HL-60/S4 treated with retinoic acid at 250 ng/mL for 4 days and 3 days (cell line): ENCODE data around the gene SFI1.
"Not testable (repeated sequence)": the region's sequence is repeated elsewhere in the genome, so short reads cannot be mapped to it uniquely, and the experiment has no call there.

Experiments
- in situ Hi-C: fragments of 300-500 bp; cut with MboI; formaldehyde crosslinking; loops from 2 replicates; pipeline ENCODE4 v1.7.0; 2022; ENCODE audit warnings: low sequenced_read_pairs

Gene SFI1, protein sequence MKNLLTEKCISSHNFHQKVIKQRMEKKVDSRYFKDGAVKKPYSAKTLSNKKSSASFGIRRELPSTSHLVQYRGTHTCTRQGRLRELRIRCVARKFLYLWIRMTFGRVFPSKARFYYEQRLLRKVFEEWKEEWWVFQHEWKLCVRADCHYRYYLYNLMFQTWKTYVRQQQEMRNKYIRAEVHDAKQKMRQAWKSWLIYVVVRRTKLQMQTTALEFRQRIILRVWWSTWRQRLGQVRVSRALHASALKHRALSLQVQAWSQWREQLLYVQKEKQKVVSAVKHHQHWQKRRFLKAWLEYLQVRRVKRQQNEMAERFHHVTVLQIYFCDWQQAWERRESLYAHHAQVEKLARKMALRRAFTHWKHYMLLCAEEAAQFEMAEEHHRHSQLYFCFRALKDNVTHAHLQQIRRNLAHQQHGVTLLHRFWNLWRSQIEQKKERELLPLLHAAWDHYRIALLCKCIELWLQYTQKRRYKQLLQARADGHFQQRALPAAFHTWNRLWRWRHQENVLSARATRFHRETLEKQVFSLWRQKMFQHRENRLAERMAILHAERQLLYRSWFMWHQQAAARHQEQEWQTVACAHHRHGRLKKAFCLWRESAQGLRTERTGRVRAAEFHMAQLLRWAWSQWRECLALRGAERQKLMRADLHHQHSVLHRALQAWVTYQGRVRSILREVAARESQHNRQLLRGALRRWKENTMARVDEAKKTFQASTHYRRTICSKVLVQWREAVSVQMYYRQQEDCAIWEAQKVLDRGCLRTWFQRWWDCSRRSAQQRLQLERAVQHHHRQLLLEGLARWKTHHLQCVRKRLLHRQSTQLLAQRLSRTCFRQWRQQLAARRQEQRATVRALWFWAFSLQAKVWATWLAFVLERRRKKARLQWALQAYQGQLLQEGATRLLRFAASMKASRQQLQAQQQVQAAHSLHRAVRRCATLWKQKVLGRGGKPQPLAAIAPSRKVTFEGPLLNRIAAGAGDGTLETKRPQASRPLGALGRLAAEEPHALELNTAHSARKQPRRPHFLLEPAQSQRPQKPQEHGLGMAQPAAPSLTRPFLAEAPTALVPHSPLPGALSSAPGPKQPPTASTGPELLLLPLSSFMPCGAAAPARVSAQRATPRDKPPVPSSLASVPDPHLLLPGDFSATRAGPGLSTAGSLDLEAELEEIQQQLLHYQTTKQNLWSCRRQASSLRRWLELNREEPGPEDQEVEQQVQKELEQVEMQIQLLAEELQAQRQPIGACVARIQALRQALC

DNA sequence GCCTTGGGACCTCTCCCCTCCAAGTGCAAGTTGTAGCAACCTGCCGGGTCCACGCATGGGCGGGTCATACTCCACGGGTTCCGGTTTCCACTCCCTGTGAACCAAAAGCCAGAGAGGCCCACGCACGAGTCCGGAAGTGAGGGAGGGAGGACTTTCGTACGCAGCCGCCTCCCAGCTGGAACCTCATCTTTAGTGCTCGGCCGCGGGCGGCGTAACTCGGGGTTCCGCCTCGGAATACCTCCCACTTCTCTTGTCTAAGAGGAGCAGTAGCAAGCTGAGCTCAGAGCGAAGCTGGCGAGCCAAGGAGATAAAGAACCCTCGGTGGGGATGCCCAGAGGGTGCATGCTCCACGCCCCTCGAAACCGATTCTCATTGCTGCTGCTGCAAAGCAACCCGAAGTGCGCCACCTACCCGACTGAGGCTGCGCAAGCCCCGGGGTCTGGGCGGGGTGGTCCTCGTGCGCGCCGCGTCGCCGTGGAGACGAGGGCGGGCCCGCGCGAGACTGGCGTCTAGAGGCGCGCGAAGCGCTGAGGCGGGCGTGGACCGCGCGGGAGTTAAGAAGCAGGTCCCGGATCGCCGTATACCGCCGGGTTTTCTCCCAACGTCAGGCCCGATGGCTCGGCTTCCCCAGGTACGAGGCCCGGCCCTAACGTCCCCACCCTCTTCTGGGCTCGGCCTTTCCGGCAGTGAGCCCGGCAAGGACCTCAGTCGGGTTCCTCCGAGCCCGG lies at the start of gene SFI1:
Gene SFI1, plus strand, starts transcription at position 530 of the 728 bp plus-strand sequence. CDS start 11,749 bp downstream, outside the sequence.
- in situ Hi-C loops: no loop called here

DNA sequence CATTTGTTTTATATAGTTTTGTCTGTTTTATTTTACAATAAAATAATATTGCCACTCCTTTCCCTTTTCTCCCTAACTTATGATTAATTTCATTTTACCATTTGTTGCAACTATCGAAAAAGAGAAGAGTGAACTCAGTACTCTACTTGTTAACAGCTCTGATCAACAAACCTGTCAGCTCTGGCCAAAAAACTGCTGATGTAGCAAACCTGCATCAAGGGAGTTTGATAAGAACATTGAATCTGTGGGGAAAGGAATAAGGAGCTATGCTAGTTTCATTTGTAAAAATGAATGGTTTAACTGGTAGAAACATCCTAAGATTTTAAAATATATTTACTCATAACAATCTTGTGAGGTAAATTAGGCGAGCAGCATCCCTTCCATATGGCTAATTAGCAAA lies 49.6 kb upstream of the SFI1 start:
- in situ Hi-C loops: no loop called here

DNA sequence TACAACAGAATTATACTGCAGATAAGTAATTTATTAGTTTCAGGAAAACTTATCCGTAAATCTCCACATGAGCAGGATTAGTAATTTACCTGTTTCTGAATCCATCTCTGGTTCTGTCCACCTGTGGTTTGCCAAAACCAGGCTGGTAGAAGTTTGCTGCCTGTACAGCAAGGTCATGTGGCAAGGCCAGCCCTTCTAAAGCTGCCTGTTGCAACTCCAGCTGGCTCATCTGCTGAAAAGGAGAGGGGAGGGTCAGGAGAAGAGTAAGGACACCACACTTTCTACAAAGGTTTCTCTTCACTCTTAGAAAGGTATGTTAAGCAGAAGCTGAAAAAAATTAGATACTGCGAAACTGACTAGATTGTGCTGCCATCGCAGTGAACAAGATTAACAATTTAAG lies 49.0 kb upstream of the SFI1 start:
- in situ Hi-C loops: no loop called here

DNA sequence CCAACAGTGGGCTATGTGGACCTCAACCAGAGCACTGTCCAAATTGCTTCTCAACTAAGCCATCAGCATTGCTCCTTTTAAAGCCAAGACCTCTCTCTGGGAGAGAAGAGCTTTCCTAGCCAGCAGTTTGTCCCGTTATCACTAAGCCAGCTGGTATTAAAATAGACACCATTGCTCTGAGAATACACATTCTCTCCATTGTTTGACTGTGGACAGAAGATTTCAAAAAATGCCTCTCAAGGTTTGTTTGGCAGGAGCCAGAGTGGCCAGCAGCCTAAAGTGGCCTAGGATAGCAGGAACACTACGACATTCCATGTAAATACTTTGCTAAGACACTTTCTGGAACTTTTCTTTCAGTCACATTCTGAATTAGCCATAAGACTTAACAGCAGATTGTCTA lies 48.0 kb upstream of the SFI1 start:
- in situ Hi-C loops: no loop called here

DNA sequence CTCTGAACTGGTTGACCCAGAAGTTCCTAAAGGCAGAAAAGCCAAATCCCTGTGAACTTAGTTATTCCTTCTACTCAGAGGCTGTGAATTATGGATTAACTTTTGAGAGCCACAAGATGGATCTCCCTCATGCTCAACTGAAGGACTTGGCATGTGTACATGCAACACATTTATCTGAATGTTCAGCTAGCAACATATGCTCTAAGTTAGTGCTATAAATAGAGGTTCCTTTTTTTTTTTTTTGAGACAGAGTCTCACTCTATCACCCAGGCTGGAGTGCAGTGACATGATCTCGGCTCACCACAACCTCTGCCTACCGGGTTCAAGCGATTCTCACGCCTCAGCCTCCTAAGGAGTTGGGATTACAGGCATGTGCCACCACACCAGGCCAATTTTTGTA lies 46.8 kb upstream of the SFI1 start:
- in situ Hi-C loops: no loop called here

DNA sequence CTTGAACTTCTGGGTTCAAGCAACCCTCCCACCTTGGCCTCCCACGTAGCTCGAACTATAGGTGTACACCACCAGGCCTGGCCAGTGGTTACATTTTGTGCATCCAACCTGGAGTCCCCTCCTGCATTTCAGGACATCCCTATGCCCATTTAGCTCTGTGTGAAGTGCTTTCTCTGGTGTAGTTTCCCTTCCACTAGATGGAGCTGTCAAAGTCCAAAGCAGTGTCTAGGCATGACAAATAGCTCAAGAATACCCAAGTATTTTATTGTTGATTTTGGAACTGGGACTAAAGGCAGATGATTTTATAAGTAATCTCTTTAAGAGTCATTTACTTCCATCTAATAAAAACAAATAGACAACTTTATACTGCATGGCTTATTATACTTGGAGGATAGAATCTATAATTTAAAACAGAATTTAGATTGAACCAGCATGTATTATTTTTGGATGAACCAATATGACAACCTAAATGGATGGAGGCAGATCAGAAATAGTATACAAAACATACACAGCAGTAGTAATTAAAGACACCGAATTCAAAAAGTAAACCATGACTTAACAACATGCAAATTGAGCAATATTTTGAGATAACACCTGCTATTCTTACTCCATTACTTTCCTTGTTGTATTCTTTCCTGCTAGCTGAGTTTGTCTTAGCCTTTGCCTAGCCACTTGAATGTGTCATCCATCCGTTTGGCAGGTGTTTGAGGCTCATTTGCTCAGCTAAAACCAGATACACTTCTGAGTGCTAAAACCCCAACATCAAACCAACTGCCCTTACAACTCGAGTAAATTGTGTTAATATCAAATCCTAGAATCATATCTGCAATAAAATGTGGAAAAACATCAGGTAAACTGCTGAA lies 44.4 kb upstream of the SFI1 start:
- in situ Hi-C loops: no loop called here

DNA sequence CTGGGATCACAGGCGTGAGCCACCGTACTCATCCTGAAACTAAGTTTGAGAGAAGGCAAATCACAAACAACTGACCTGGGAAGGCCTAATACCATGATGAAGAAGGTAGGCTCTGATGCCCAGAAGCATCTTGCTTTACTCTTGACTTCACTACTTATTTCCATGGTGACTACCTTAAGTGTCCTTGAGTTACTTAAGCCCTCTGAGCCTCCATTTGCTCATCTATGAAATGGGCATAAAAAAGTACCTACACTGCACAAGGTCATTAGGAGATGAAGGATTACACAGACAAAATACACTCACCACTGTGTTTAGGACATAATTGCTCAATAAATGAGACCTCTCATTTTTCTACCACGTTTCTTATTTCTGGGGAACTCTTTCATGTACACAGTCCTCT lies 34.6 kb upstream of the SFI1 start:
- in situ Hi-C loops: no loop called here

DNA sequence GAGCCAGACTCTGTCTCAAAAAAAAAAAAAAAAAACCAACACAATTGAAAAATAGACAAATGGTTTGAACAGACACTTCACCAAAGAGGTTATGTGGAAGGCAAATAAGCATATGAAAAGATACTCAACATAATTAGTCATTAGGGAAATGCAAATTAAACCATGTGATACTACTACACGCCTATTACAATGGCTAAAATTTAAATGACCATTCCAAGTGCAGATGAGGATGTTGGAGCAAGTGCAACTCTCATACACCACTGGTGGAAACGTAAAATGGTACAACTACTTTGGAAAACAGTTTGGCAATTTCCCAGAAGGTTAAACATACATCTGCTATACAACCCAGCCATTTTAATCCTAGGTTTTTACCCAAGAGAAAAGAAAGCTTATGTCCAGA lies 31.0 kb upstream of the SFI1 start:
- in situ Hi-C loops: no loop called here

DNA sequence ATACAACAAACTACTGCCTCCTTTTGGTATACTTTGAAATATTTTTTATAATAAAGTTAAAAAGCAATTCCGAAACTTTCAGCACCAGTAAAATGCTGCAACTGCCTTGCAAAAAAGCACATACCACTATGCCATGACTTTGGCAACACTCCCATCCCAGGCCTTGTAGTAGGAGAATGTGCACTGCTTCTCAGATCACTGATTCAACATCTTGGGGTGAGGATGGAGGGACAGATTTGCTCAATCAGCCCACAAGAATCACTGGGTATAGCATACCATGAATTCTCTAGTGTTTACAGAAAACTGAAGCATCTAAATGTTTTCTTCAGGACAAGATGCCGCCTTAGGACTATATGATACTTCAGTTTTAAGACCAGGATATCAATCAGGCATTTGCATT lies 21.6 kb upstream of the SFI1 start:
- in situ Hi-C loops: no loop called here

DNA sequence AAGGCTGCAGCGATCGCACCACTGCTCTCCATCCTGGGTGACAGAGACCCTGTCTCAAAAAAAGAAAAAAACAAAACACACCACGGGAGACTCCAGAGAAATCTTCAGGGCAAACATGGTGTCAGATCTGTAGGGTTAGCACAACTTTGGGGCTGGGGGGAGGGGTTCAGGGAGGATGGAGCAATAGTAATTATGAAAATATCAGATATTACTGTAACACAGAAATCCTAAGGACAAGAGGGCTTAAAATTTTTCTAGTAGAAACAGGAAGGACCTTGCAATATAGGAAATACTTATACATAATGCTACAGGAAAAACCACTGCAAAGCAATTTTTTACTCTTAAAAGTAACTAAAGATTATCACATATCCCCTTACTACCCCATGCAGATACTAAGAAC lies 20.5 kb upstream of the SFI1 start:
- in situ Hi-C loops: no loop called here

DNA sequence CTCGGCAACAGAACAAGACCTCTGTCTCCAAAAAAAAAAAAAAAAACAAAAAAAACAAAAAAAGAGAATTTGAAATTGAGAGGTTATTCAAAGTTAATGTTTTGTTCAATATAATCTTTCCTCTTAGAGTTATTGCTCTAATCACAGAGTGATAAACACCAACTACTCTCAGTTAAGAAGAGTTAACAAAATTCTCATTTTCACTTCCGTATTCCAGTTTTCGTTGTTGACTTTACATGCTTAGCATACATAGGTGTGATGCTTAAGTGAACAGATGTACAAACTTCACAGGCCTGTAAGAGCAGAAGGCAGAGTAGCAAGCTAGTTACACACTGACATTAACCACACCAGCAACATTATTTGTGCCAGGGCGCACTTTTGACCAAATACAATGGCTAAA lies 19.0 kb upstream of the SFI1 start:
- in situ Hi-C loops: no loop called here

DNA sequence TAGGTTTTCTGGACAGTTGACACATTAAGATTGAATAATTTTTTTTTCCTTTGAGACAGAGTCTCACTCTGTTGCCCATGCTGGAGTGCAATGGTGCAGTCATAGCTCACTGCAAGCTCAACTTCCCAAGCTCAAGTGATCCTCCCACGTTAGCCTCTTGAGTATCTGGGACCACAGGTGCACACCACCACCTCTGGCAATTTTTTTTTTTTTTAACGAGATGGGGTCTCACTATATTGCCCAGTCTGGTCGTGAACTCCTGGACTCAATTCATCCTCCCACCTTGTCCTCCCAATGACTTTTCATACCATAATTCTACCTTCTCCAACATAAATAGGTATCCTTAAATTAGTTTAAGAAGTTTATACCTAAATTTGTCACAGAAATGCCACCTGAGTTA lies 15.2 kb upstream of the SFI1 start:
- in situ Hi-C loops: no loop called here

DNA sequence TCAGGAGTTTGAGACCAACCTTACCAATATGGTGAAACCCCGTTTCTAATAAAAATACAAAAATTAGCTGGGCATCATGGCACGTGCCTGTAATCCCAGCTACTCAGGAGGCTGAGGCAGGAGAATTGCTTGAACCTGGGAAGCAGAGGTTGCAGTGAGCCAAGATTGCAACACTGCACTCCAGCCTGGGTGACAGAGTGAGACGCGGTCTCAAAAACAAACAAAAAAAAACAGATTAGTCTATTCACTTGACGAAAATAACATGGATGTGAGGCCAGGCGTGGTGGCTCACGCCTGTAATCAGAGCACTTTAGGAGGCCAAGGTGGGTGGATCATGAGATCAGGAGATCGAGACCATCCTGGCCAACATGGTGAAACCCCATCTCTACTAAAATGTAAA lies 13.9 kb upstream of the SFI1 start:
- in situ Hi-C loops: not testable (repeated sequence)

DNA sequence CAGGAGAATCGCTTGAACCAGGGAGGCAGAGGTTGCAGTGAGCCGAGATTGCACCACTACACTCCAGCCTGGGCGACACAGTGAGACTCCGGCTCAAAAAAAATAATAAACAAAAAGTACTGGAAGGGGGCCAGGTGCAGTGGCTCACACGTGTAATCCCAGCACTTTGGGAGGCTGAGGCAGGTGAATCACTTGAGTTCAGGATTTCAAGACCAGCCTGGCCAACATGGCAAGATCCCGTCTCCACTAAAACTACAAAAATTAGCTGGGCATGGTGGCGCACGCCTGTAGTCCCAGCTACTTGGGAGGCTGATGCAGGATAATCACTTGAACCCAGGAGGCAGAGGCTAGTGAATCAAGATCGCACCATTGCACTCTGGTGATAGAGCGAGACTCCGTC lies 10.0 kb upstream of the SFI1 start:
- in situ Hi-C loops: not testable (repeated sequence)

DNA sequence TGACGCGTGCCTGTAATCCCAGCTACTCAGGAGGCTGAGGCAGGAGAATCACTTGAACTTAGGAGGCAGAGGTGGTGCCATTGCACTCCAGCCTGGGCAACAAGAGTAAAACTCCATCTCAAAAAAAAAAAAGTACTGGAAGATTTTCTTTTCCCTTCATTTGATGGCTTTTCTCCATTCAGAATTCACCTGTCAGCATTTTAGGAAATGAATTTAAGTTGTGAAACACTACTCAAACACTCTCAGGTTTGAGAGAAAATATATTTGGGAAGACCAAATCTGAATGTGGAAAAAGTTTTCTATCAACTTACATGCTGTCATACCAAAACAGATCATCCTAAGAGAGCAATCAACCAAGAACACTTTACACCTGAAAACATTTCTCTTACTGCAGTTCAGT lies 9.4 kb upstream of the SFI1 start:
- in situ Hi-C loops: no loop called here

DNA sequence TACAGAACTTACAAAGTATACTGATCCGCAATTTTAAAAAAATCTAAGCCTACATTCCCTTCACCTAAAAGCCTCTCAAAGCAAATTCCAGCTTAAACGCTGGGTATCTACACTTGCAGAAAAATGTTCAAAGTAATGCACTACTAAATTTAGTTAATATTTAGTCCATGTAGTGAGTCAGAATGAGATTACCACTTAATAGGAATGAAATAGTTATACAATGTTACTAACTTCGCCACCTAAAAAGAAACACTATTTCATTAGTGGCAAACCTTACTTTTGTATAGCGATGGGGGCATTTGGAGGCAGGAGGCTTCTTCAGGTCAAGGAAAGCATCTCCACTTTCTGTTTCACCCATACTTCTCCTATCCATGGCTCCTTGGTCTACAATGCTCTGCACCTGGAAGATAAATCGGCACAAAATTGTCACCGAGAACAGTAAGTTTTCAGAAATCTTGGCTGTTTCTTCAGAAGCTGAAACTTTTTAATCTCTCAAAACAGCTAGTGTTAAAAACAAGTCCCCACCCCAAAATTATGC lies 7.9 kb upstream of the SFI1 start:
- in situ Hi-C loops: no loop called here

DNA sequence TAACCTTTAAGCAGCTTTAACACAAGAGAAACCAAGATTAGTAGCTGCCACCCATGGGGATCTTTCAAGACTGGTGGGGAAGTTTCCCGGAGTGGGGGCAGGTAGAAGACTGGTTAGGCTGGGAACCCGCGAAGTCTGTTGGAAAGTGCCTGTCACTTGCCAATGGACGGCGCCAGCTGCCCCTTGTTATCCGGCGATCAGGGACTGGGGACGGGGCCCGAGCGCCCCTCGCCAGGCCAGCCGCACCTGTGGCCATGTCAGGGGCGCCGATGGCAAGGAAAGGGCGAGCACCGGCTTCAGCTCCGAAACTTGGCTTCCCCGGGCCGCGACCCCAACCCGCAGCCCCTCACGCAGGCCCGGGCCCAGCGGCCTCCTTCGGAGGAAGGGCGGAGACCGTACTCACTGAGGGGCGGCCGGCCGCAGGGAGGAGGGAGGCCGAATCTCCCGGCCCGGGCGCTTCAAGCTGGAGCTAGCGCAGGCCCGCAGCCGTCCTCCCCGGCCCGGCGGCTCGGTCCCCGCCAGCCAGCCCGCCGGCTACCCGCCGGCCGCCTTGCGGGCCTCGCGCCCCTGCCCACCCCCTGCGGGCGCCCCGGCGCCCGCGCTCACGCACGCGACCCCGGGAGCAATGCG lies 7.2 kb upstream of the SFI1 start:
- in situ Hi-C loops: no loop called here

DNA sequence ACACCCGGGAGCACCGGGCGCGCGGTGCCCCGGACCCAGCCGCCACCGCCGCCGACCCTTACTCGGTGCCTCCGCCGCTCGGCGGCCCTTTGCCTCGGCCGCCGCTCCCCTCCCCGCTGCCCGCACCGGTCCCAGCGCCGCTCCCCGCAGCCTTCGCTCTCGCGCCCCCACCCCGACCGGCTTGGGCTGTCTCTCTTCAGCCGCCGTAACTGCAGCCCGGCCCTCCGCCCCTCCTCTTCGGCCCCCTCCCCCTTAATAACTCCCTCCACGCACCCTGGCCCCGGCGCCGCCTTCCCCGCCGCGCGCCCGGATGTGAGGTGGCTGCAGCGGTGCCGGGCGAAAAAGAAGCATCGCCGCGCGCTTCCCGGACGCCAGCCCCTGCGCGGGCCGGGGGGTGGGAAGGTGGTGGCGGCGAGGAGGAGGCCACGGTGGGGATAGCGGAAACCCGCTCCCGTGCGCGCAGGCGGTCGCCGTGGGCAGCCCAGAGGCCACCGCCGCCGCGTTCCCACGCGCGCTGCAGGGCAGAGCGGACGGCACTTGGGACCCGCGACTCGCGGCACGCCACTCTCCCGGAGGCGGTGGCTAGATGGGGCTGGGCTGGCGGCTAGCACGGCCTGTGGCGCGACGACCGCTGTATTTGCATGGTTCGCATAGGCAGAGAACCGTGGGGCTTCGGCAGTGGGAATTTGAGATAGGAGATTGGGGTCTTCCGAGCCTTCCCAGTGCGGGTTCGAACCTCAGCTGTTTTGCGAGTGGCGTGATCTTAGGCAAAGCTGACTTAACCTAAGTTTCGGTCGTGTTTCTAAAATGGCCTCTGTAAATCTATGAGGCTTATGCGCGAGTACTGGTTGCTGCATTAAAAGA lies 6.5 kb upstream of the SFI1 start, which contains the start of gene EIF4ENIF1:
Gene EIF4ENIF1, minus strand, starts transcription at position 211 of the 864 bp plus-strand sequence. CDS start 1,124 bp downstream, outside the sequence.
- in situ Hi-C loops: no loop called here
